ENCODE data around the gene RGMA. TPM values are rescaled to one million over a fixed set of nuclear protein-coding genes. Genes with fewer than 3 reads are reported as not detected.
"Not testable (repeated sequence)": the region's sequence is repeated elsewhere in the genome, so short reads cannot be mapped to it uniquely, and the experiment has no call there.

RGMA gene
- total RNA-seq, 1 donor from 2014 or later: 6.2 TPM

DNA sequence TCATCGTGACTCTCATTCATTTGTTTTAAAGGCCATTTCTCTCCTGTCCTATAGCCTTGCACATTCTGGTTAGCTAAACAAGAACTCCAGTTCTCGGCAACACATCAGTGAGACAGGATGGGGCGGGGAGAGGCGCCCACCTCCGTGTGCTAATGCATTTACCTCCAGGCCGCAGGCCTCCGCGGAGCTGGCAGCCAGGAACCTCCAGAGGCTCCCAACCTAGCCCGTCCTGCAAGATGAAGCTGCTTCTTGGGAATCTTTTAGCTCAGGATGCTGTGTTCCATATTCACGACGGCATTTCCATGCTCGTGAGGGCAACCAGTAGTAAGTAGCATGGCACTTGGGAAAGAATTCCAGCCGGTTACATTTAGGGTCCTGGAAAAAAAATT is 47.9 kb downstream of the RGMA start:
- Histone ChIP-seq H3K9me3 (ENCODE audit: insufficient read depth, low read depth, low read length) (peaks cover 2% of the 10 kb centered on the region), H3K4me1 (ENCODE audit: insufficient read depth, low read length) (no peaks in the 10 kb centered on the region), H4K20me1 (ENCODE audit: insufficient read depth, low read length) (no peaks in the 10 kb centered on the region), H3K79me2 (ENCODE audit: insufficient read depth, low read length) (no peaks in the 10 kb centered on the region), H3K9ac (ENCODE audit: low read length) (no peak overlapping the region), H2AFZ (ENCODE audit: low read depth, low read length) (no peak overlapping the region), H3K4me2 (ENCODE audit: low read length) (no peak overlapping the region), H3K36me3 (ENCODE audit: insufficient read depth, low read length) (no peaks in the 10 kb centered on the region), H3K27ac (ENCODE audit: low read depth, low read length) (no peak overlapping the region), H3K27me3 (ENCODE audit: insufficient read depth, low read length) (peaks cover 11% of the 10 kb centered on the region), H3K4me3 (ENCODE audit: insufficient read depth, low read depth, low read length) (no peak overlapping the region)
- no peak overlapping the region for H3K4me3 Mint-ChIP-seq (ENCODE audit: unreplicated experiment)
- FAIRE-seq (no peak), DNase-seq (ENCODE audit: low read depth) (no peak)
- TF ChIP-seq EZH2 (IDR thresholded peaks at IDR 0.05; ENCODE audit: insufficient read depth, low read length): no peak
- TF ChIP-seq, protein P1, sequence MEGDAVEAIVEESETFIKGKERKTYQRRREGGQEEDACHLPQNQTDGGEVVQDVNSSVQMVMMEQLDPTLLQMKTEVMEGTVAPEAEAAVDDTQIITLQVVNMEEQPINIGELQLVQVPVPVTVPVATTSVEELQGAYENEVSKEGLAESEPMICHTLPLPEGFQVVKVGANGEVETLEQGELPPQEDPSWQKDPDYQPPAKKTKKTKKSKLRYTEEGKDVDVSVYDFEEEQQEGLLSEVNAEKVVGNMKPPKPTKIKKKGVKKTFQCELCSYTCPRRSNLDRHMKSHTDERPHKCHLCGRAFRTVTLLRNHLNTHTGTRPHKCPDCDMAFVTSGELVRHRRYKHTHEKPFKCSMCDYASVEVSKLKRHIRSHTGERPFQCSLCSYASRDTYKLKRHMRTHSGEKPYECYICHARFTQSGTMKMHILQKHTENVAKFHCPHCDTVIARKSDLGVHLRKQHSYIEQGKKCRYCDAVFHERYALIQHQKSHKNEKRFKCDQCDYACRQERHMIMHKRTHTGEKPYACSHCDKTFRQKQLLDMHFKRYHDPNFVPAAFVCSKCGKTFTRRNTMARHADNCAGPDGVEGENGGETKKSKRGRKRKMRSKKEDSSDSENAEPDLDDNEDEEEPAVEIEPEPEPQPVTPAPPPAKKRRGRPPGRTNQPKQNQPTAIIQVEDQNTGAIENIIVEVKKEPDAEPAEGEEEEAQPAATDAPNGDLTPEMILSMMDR (IDR thresholded peaks at IDR 0.05; ENCODE audit: insufficient read depth, low read depth, low read length): no peak
- H3K4me1 Mint-ChIP-seq (ENCODE audit: low read depth, unreplicated experiment): peaks cover 3% of the 10 kb centered on the region
- H3K36me3 Mint-ChIP-seq (ENCODE audit: low read depth, unreplicated experiment): peaks cover 1% of the 10 kb centered on the region
- no peaks in the 10 kb centered on the region for H3K27me3 Mint-ChIP-seq (ENCODE audit: low read depth, unreplicated experiment)
- peaks cover 7% of the 10 kb centered on the region for H3K9me3 Mint-ChIP-seq (ENCODE audit: unreplicated experiment)
- no peak overlapping the region for H3K27ac Mint-ChIP-seq (ENCODE audit: unreplicated experiment)

DNA sequence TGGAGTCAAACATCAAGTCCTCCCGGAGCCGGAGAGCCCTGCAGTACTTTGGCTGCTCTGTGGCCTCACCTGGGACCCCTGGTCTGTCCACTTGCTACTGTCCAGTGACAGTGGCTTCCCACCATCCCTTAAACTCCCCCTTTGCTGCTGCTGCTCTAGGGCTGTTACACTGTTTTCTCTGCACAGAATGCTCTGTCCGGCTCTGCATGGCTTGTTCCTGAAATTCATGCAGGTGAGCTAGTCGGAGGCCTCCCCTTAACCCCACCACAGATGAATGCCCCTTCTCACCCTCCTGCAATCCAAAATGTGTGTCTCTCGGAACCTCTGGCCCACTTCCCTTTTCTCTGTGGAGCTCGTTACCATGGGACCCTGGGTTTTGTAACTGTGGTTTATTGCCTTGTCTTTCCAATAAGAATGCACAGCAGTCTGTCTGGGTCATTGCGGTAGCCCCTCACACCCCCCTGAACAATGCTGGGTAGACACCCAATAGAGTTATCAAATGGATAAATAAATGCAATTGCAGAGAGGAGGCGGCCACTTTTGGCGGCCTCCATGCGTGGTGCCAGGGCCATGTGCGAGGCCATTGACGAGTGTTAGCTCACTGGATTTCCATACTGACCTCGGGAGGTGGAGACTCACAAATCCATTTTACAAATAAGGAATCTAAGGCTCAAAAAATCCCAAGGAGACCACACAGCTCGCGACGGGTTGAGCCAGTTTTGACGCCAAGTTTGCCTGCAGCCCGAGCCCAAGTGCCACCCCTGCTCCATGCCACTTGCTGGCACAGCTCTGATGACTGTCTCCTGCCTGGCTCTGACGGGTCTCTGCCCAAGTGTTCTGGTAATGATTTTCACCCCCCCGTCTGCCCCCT is 48.5 kb downstream of the RGMA start:
- Histone ChIP-seq H3K4me1 (ENCODE audit: insufficient read depth, low read length) (no peaks in the 10 kb centered on the region), H3K27ac (ENCODE audit: low read depth, low read length) (no peak overlapping the region), H2AFZ (ENCODE audit: low read depth, low read length) (no peak overlapping the region), H3K36me3 (ENCODE audit: insufficient read depth, low read length) (no peaks in the 10 kb centered on the region), H4K20me1 (ENCODE audit: insufficient read depth, low read length) (no peaks in the 10 kb centered on the region), H3K79me2 (ENCODE audit: insufficient read depth, low read length) (no peaks in the 10 kb centered on the region), H3K27me3 (ENCODE audit: insufficient read depth, low read length) (peaks cover 11% of the 10 kb centered on the region), H3K9ac (ENCODE audit: low read length) (no peak overlapping the region), H3K9me3 (ENCODE audit: insufficient read depth, low read depth, low read length) (no peaks in the 10 kb centered on the region), H3K4me3 (ENCODE audit: insufficient read depth, low read depth, low read length) (no peak overlapping the region), H3K4me2 (ENCODE audit: low read length) (no peak overlapping the region)
- no peak overlapping the region for H3K4me3 Mint-ChIP-seq (ENCODE audit: unreplicated experiment)
- peaks cover 3% of the 10 kb centered on the region for H3K9me3 Mint-ChIP-seq (ENCODE audit: unreplicated experiment)
- DNase-seq (ENCODE audit: low read depth) (no peak), FAIRE-seq (no peak)
- no peak overlapping the region for H3K27ac Mint-ChIP-seq (ENCODE audit: unreplicated experiment)
- H3K27me3 Mint-ChIP-seq (ENCODE audit: low read depth, unreplicated experiment): peaks cover 2% of the 10 kb centered on the region
- H3K36me3 Mint-ChIP-seq (ENCODE audit: low read depth, unreplicated experiment): peaks cover 1% of the 10 kb centered on the region
- TF ChIP-seq, protein P1 (IDR thresholded peaks at IDR 0.05; ENCODE audit: insufficient read depth, low read depth, low read length): no peak
- no peak for TF ChIP-seq EZH2 (IDR thresholded peaks at IDR 0.05; ENCODE audit: insufficient read depth, low read length)
- peaks cover 3% of the 10 kb centered on the region for H3K4me1 Mint-ChIP-seq (ENCODE audit: low read depth, unreplicated experiment)

DNA sequence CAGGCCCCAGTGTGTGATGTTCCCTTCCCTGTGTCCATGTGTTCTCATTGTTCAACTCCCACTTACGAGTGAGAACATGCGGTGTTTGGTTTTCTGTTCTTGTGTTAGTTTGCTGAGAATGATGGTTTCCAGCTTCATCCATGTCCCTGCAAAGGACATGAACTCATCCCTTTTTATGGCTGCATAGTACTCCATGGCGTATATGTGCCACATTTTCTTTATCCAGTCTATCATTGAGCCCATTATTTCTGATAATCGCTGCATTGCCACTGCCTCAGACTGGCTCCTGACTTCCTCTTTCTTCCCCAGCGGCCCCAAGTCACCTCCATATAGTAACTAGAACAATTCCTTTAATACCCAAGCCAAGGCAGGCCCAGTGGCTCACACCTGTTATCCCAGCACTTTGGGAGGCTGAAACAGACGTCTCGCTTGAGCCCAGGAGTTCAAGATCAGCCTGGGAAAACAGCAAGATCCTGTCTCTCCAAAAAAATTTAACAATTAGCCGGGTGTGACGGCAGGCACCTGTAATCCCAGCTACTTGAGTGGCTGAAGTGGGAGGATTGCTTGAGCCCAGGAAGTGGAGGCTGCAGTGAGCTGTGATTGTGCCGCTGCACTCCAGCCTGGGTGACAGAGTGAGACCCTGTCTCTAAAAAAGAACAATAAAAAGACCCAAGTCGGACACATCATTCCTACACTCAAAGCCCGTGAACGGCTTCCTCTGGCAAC is 49.3 kb downstream of the RGMA start:
- not testable (repeated sequence) for H3K4me2 ChIP-seq (ENCODE audit: low read length); H3K4me1 Mint-ChIP-seq (ENCODE audit: low read depth, unreplicated experiment); DNase-seq (ENCODE audit: low read depth); H2AFZ ChIP-seq (ENCODE audit: low read depth, low read length); H3K27ac ChIP-seq (ENCODE audit: low read depth, low read length); H3K27ac Mint-ChIP-seq (ENCODE audit: unreplicated experiment); H3K79me2 ChIP-seq (ENCODE audit: insufficient read depth, low read length); H3K9me3 ChIP-seq (ENCODE audit: insufficient read depth, low read depth, low read length); H3K4me1 ChIP-seq (ENCODE audit: insufficient read depth, low read length); H4K20me1 ChIP-seq (ENCODE audit: insufficient read depth, low read length); H3K4me3 Mint-ChIP-seq (ENCODE audit: unreplicated experiment); H3K36me3 ChIP-seq (ENCODE audit: insufficient read depth, low read length); H3K9me3 Mint-ChIP-seq (ENCODE audit: unreplicated experiment); H3K27me3 Mint-ChIP-seq (ENCODE audit: low read depth, unreplicated experiment); H3K4me3 ChIP-seq (ENCODE audit: insufficient read depth, low read depth, low read length); FAIRE-seq; H3K9ac ChIP-seq (ENCODE audit: low read length); H3K36me3 Mint-ChIP-seq (ENCODE audit: low read depth, unreplicated experiment)
- peaks cover 11% of the 10 kb centered on the region for H3K27me3 ChIP-seq (ENCODE audit: insufficient read depth, low read length)
